H9 (cell line): ENCODE results near the gene MRPS34. TPM values are rescaled to one million over a fixed set of nuclear protein-coding genes. Genes with fewer than 3 reads are reported as not detected.

Experiments used
- DNase-seq: peaks from one replicate; pipeline ENCODE4 v3.0.0-alpha.2; 2017
- H2AFZ ChIP-seq: one replicate; pipeline ENCODE4 v1.6.1; 2013; ENCODE audit warnings: mild to moderate bottlenecking, low read length, control low read depth, moderate library complexity
- H2AK5ac ChIP-seq: 2 replicates; pipeline ENCODE4 v1.6.1; 2013; ENCODE audit warnings: low read length, control low read depth, mixed read lengths; ENCODE audit not compliant: insufficient read length
- H2BK120ac ChIP-seq: one replicate; pipeline ENCODE4 v1.6.1; 2013; ENCODE audit warnings: low read depth, mild to moderate bottlenecking, low read length, control low read depth, inconsistent platforms; ENCODE audit not compliant: poor library complexity, severe bottlenecking
- H2BK12ac ChIP-seq: 2 replicates; pipeline ENCODE4 v1.6.1; 2013; ENCODE audit warnings: low read length, control low read depth, mixed read lengths, low read depth; ENCODE audit not compliant: insufficient read length
- H2BK15ac ChIP-seq: 2 replicates; pipeline ENCODE4 v1.6.1; 2013; ENCODE audit warnings: low read depth, low read length, control low read depth
- H2BK20ac ChIP-seq: one replicate; pipeline ENCODE4 v1.6.1; 2013; ENCODE audit warnings: low read depth, mild to moderate bottlenecking, low read length, control low read depth, inconsistent platforms; ENCODE audit not compliant: poor library complexity, severe bottlenecking
- H2BK5ac ChIP-seq: 2 replicates; pipeline ENCODE4 v1.6.1; 2013; ENCODE audit warnings: low read length, control low read depth, mixed read lengths; ENCODE audit not compliant: insufficient read length
- H3K14ac ChIP-seq: 2 replicates; pipeline ENCODE4 v1.6.1; 2013; ENCODE audit warnings: low read length, control low read depth; ENCODE audit not compliant: insufficient read depth
- H3K18ac ChIP-seq: 2 replicates; pipeline ENCODE4 v1.6.1; 2013; ENCODE audit warnings: low read depth, mild to moderate bottlenecking, mixed read lengths, low read length, control low read depth; ENCODE audit not compliant: insufficient read length
- H3K23ac ChIP-seq: 2 replicates; pipeline ENCODE4 v1.6.1; 2013; ENCODE audit warnings: low read length, control low read depth, mixed read lengths, low read depth; ENCODE audit not compliant: insufficient read length
- H3K23me2 ChIP-seq: 2 replicates; pipeline ENCODE4 v1.6.1; 2013; ENCODE audit warnings: low read depth, mild to moderate bottlenecking, mixed read lengths, low read length, control low read depth; ENCODE audit not compliant: insufficient read length, poor library complexity, severe bottlenecking
- H3K27ac ChIP-seq: 2 replicates; pipeline ENCODE4 v1.5.1; 2013; ENCODE audit warnings: low read length, control low read depth, mixed read lengths, low read depth; ENCODE audit not compliant: insufficient read length
- H3K27me3 ChIP-seq: 2 replicates; pipeline ENCODE4 v1.6.1; 2013; ENCODE audit warnings: low read length, control low read depth, inconsistent platforms; ENCODE audit not compliant: insufficient read depth
- H3K4ac ChIP-seq: 2 replicates; pipeline ENCODE4 v1.6.1; 2013; ENCODE audit warnings: low read depth, mild to moderate bottlenecking, control low read depth, inconsistent platforms, low read length, moderate library complexity
- H3K4me1 ChIP-seq: 2 replicates; pipeline ENCODE4 v1.6.1; 2013; ENCODE audit warnings: low read length, control low read depth, inconsistent platforms; ENCODE audit not compliant: insufficient read depth
- H3K4me2 ChIP-seq: 2 replicates; pipeline ENCODE4 v1.6.1; 2013; ENCODE audit warnings: low read length, control low read depth, mixed read lengths; ENCODE audit not compliant: insufficient read length, insufficient read depth
- H3K56ac ChIP-seq: 2 replicates; pipeline ENCODE4 v1.6.1; 2013; ENCODE audit warnings: low read depth, mild to moderate bottlenecking, mixed read lengths, low read length, control low read depth; ENCODE audit not compliant: insufficient read length
- H3K79me1 ChIP-seq: 2 replicates; pipeline ENCODE4 v1.6.1; 2013; ENCODE audit warnings: low read depth, mild to moderate bottlenecking, moderate library complexity, low read length, control low read depth, inconsistent platforms; ENCODE audit not compliant: insufficient read depth, poor library complexity, severe bottlenecking
- H3K79me2 ChIP-seq: 2 replicates; pipeline ENCODE4 v1.6.1; 2013; ENCODE audit warnings: low read length, control low read depth, inconsistent platforms; ENCODE audit not compliant: insufficient read depth
- H3K9ac ChIP-seq: 2 replicates; pipeline ENCODE4 v1.6.1; 2013; ENCODE audit warnings: low read length, control low read depth, mixed read lengths; ENCODE audit not compliant: insufficient read length; ENCODE audit errors: extremely low read depth
- H3K9me3 ChIP-seq: one replicate; pipeline ENCODE4 v1.6.1; 2013; ENCODE audit warnings: low read depth, low read length, inconsistent platforms; ENCODE audit not compliant: control insufficient read depth
- H3T11ph ChIP-seq: one replicate; pipeline ENCODE4 v1.6.1; 2013; ENCODE audit warnings: mild to moderate bottlenecking, low read length, control low read depth, inconsistent platforms
- H4K20me1 ChIP-seq: one replicate; pipeline ENCODE4 v1.6.1; 2013; ENCODE audit not compliant: control insufficient read depth, insufficient read length, insufficient read depth
- H4K5ac ChIP-seq: 2 replicates; pipeline ENCODE4 v1.6.1; 2013; ENCODE audit warnings: low read depth, mild to moderate bottlenecking, mixed read lengths, low read length, control low read depth; ENCODE audit not compliant: insufficient read length
- H4K8ac ChIP-seq: replicated peaks from 2 replicates; pipeline ENCODE4 v1.6.1; 2013; ENCODE audit warnings: low read length, control low read depth, mixed read lengths, low read depth; ENCODE audit not compliant: insufficient read length
- H4K91ac ChIP-seq: 2 replicates; pipeline ENCODE4 v1.6.1; 2013; ENCODE audit warnings: low read depth, mild to moderate bottlenecking, moderate library complexity, mixed read lengths, low read length, control low read depth; ENCODE audit not compliant: insufficient read length
- H3K27ac Mint-ChIP-seq, 3 experiments: 2 replicates in 2 of 3; 3 replicates in 1 of 3; pipeline ENCODE4 v1.8.0; 2020 to 2021; ENCODE audit warnings: mixed read lengths in 3 of 3, mild to moderate bottlenecking in 1 of 3, moderate library complexity in 1 of 3
- H3K27me3 Mint-ChIP-seq: 2 replicates; pipeline ENCODE4 v1.8.0; 2021; ENCODE audit warnings: low read depth, mild to moderate bottlenecking, moderate library complexity, mixed read lengths
- H3K36me3 Mint-ChIP-seq, 3 experiments: 2 replicates in 2 of 3; 3 replicates in 1 of 3; pipeline ENCODE4 v1.8.0; 2020 to 2021; ENCODE audit warnings: low read depth in 3 of 3, mixed read lengths in 3 of 3; ENCODE audit not compliant: insufficient read depth in 1 of 3
- H3K4me1 Mint-ChIP-seq, 2 experiments: 2 replicates each; pipeline ENCODE4 v1.8.0; 2020; ENCODE audit warnings: mixed read lengths in 2 of 2
- H3K4me3 Mint-ChIP-seq, 2 experiments: 2 replicates in 1 of 2; 3 replicates in 1 of 2; pipeline ENCODE4 v1.8.0; 2020 to 2021; ENCODE audit warnings: mild to moderate bottlenecking in 2 of 2, mixed read lengths in 2 of 2, moderate library complexity in 1 of 2
- H3K9me3 Mint-ChIP-seq, 2 experiments: 2 replicates in 1 of 2; 3 replicates in 1 of 2; pipeline ENCODE4 v1.8.0; 2020; ENCODE audit warnings: mild to moderate bottlenecking in 2 of 2, mixed read lengths in 2 of 2, moderate library complexity in 1 of 2
- CTCF ChIP-seq: fragments of 200-600 bp; sonication (generic); conservative IDR thresholded peaks from 3 replicates; pipeline ENCODE4 v1.8.0; 2021; ENCODE audit warnings: antibody characterized with exemption, mild to moderate bottlenecking
- WGBS: extraction: QIAGEN DNeasy Blood & Tissue Kit; methylation state at CpG from one replicate; pipeline ENCODE4 v1.1.7; 2013; ENCODE audit warnings: missing lambda C conversion rate, low lambda C conversion rate, mixed read lengths; ENCODE audit not compliant: insufficient read length; ENCODE audit errors: extremely low coverage; 5-methylcytosine and 5-hydroxymethylcytosine counted together
- total RNA-seq: library from RNA; stranded (reverse); gene quantifications from 2 replicates; pipeline ENCODE4 v1.2.1, GENCODE V29; 2021

MRPS34 gene
- total RNA-seq, 1 experiment from 2014 or later, result 205 TPM

- WGBS, result no CpG with 5 or more reads among the region's 17 CpGs
- Histone ChIP-seq H2BK120ac (no peak overlapping the region), H3K79me1 (no peaks in the 10 kb centered on the region), H3K14ac (no peak overlapping the region), H3K23ac (no peak overlapping the region), H2BK20ac (no peak overlapping the region), H4K8ac (no peak overlapping the region), H2BK15ac (no peak overlapping the region), H2AFZ (no peak overlapping the region), H3K79me2 (no peaks in the 10 kb centered on the region), H3K9me3 (no peaks in the 10 kb centered on the region), H3K27me3 (no peaks in the 10 kb centered on the region), H3K23me2 (no peaks in the 10 kb centered on the region), H3T11ph (no peak overlapping the region), H2BK12ac (no peak overlapping the region), H4K20me1 (no peaks in the 10 kb centered on the region), H3K56ac (no peak overlapping the region), H4K5ac (no peak overlapping the region), H3K4ac (no peak overlapping the region), H3K27ac (no peak overlapping the region), H2AK5ac (no peak overlapping the region), H2BK5ac (no peak overlapping the region), H3K9ac (no peak overlapping the region), H3K4me2 (no peak overlapping the region), H4K91ac (no peak overlapping the region), H3K4me1 (no peaks in the 10 kb centered on the region), H3K18ac (no peak overlapping the region)
- Mint-ChIP-seq H3K27ac (no peak overlapping the region), H3K9me3 (no peaks in the 10 kb centered on the region), H3K4me3 (no peak overlapping the region), H3K4me1 (peaks cover 0 to 3% of the 10 kb centered on the region in 2 experiments; a peak in 2 of 4 replicates), H3K36me3 (peaks cover 5 to 27% (median 15%) of the 10 kb centered on the region in 3 experiments; a peak in 6 of 7 replicates), H3K27me3 (no peaks in the 10 kb centered on the region)
- peak; percentile 69 for TF ChIP-seq CTCF
- peak; percentile 68 for DNase-seq
Measured at GRCh38 chr16:1812732-1813163, 39.8 kb upstream of the MRPS34 start.
